Neutrophil (primary cell): ENCODE data around the gene TCF12.

Experiments
- H3K27ac ChIP-seq: fragments of 200-600 bp; sonication (generic); 2 replicates; pipeline ENCODE4 v1.5.1; 2016; ENCODE audit warnings: mild to moderate bottlenecking, moderate library complexity
- H3K27me3 ChIP-seq: fragments of 200-600 bp; sonication (generic); 2 replicates; pipeline ENCODE4 v1.6.0; 2016; ENCODE audit warnings: mild to moderate bottlenecking
- H3K36me3 ChIP-seq: fragments of 200-600 bp; sonication (generic); 2 replicates; pipeline ENCODE4 v1.5.1; 2017
- H3K4me1 ChIP-seq, 2 experiments: fragments of 200-600 bp in 1 of 2; sonication (generic) in 1 of 2; 1 replicate in 1 of 2; 2 replicates in 1 of 2; pipeline versions ENCODE4 v1.5.1 to v1.6.1; 2013 to 2016; ENCODE audit warnings: low read depth in 1 of 2, low read length in 1 of 2, mild to moderate bottlenecking in 1 of 2, moderate library complexity in 1 of 2; ENCODE audit not compliant: control insufficient read depth in 1 of 2, insufficient read depth in 1 of 2
- H3K4me3 ChIP-seq, 2 experiments: fragments of 200-600 bp in 1 of 2; sonication (generic) in 1 of 2; 1 replicate in 1 of 2; 2 replicates in 1 of 2; pipeline ENCODE4 v1.5.1; 2013 to 2016; ENCODE audit warnings: low read depth in 1 of 2, low read length in 1 of 2, mild to moderate bottlenecking in 1 of 2, moderate library complexity in 1 of 2
- H3K9me3 ChIP-seq: fragments of 200-600 bp; sonication (generic); 2 replicates; pipeline ENCODE4 v1.5.1; 2016
- TF ChIP-seq, protein P1 (sequence below): fragments of 200-600 bp; sonication (generic); IDR thresholded peaks from 2 replicates; pipeline ENCODE4 v1.5.1; 2016; ENCODE audit warnings: antibody characterized with exemption

The TCF12 gene

DNA sequence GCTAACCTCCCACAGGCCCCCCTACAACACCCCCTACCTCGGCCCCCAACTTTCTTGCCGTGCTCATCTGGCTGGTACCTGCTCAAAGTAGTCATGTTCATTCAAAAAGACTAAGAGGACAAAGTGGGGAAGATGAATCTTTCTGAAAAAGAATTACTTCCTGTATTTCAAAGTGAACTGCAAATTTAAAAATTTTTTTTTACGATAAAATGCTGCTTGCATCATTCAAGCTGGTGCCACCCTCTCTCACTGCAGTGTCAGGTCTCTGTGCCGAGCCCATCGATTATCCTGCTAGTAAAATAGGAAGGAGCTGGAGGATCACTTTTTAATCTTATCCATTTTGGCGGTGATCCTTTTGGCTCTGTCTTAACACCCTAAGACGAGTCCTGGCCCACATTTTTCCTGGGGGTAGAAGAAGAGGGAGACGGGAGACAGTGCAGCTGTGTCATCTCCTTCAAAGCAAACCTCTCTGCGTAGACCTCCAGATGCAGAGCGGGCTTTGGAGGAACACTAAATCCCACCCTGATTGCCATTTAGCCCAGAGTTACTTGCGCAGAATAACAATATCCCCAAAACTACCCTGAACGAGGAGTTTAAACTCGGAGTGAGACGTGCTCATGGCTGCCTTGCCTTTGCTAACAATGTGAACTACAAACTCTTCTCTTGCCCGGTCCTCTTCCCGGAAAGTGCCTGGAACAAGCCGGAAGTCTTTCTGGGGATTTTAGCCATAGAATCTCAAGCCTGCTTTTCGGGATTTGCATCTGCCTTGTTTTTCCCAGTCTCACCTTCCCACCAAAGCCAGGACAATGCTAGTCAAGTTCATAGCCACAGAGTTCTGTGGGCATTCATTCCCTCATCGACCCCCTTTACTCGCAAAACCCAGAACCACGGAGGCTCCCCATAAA lies 391.7 kb downstream of the TCF12 start:
- H3K27me3 ChIP-seq: no peaks in the 10 kb centered on the region
- TF ChIP-seq, protein P1, sequence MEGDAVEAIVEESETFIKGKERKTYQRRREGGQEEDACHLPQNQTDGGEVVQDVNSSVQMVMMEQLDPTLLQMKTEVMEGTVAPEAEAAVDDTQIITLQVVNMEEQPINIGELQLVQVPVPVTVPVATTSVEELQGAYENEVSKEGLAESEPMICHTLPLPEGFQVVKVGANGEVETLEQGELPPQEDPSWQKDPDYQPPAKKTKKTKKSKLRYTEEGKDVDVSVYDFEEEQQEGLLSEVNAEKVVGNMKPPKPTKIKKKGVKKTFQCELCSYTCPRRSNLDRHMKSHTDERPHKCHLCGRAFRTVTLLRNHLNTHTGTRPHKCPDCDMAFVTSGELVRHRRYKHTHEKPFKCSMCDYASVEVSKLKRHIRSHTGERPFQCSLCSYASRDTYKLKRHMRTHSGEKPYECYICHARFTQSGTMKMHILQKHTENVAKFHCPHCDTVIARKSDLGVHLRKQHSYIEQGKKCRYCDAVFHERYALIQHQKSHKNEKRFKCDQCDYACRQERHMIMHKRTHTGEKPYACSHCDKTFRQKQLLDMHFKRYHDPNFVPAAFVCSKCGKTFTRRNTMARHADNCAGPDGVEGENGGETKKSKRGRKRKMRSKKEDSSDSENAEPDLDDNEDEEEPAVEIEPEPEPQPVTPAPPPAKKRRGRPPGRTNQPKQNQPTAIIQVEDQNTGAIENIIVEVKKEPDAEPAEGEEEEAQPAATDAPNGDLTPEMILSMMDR: no peak
- no peaks in the 10 kb centered on the region for H3K9me3 ChIP-seq
- no peaks in the 10 kb centered on the region for H3K36me3 ChIP-seq
- H3K4me3 ChIP-seq: no peak overlapping the region
- no peak overlapping the region for H3K27ac ChIP-seq
- H3K4me1 ChIP-seq: peaks cover 13 to 21% of the 10 kb centered on the region in 2 experiments

DNA sequence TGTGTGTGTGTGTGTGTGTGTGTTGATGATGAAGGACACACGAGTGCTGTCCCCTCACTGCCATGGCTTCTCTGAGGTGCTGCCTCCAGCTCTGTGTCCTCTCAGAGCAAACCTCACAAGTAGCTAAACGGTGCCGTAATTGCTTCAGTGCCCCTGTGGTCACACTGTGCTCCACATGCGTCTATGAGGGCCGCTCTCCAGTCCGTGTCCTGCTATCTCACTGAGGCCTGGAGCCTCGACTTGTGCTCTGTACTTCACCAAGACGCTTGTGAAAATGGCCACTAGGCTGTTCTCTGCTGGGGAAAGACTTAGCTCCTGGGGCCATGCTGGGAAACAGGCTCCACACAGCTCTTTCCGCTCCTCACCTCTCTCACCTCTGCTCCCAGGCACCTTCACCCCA lies 392.4 kb downstream of the TCF12 start:
- Histone ChIP-seq H3K36me3 (no peaks in the 10 kb centered on the region), H3K27ac (no peak overlapping the region), H3K4me1 (peaks cover 12 to 18% of the 10 kb centered on the region in 2 experiments), H3K4me3 (no peak overlapping the region), H3K9me3 (no peaks in the 10 kb centered on the region), H3K27me3 (no peaks in the 10 kb centered on the region)
- TF ChIP-seq, protein P1: no peak

DNA sequence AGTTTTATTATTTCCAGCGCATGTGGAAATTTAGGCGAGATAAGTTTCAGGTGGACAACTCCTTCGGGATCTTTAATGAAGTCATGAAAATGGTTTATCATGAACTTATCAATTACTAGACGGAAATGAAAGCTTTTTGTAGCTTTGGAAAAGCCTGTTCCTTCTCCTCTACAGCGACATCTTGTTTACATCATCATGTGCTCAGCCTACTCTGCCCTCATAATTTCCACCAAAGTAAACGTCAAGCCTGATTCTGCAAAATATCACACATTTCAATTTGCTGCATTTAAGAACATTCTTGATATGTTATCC lies 393.5 kb downstream of the TCF12 start:
- H3K27ac ChIP-seq: no peak overlapping the region
- H3K36me3 ChIP-seq: no peaks in the 10 kb centered on the region
- no peak overlapping the region for H3K4me3 ChIP-seq
- no peaks in the 10 kb centered on the region for H3K9me3 ChIP-seq
- peaks cover under 1 to 7% of the 10 kb centered on the region in 2 experiments for H3K4me1 ChIP-seq
- TF ChIP-seq, protein P1: no peak
- no peaks in the 10 kb centered on the region for H3K27me3 ChIP-seq

DNA sequence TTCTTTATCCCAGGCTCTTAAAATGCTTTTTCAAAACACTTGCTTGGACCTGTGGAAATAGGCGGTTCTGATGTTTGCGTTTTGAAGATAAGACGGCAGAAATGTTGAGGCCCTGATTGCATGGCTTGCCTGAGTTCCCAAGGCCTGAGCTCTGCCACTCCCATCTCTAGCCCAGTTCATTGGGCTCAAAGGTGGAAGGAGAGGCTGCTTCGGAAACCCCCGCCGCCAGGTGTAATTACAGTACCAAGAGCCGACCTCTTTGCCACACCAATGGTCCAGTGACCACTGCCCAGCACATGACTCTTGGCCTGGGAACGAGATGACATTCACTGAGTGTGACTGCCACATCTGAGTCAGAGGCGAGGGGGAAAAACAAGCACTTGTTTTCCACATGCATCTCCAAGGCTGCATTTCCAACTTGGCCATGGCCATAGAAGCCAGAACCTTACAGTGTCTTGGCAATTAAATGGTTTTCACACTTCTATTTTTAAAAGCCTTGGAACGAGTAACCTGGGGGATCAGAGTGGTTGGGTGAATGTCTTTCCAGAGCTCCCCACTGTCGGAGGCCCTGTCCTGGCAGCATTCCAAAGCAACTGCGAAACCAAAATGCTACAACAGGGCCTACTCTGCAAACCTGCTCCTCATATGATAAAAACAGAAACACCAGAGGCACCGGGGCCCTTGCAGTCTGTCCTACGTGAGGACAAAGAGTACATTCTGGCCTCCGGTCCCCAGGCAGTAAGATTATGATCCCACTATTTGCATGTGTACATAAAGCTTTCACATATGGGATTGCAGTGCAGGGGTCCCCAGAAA lies 394.1 kb downstream of the TCF12 start:
- Histone ChIP-seq H3K27ac (no peak overlapping the region), H3K4me3 (no peak overlapping the region), H3K9me3 (no peaks in the 10 kb centered on the region), H3K27me3 (no peaks in the 10 kb centered on the region), H3K36me3 (no peaks in the 10 kb centered on the region), H3K4me1 (peaks cover 0 to 6% of the 10 kb centered on the region in 2 experiments)
- TF ChIP-seq, protein P1: no peak

DNA sequence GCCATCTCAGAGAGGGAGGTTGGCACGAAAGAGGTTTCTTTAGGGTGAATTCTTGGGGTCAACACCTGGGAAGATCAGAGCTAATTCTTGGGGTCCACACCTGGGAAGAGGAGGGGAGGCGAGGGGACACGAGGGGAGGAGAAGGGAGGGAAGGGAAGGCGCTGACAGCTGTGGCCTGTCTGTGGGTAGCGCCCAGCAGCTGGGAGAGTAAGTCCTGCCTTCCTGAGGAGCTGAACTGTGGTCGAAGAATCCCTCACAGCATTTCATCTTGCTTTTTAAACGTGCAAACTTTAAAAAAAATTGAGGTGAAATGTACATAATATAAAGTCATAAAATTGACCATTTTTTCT lies 394.7 kb downstream of the TCF12 start:
- Histone ChIP-seq H3K9me3 (no peaks in the 10 kb centered on the region), H3K4me3 (no peak overlapping the region), H3K36me3 (no peaks in the 10 kb centered on the region), H3K4me1 (peaks cover 0 to 6% of the 10 kb centered on the region in 2 experiments), H3K27ac (no peak overlapping the region), H3K27me3 (no peaks in the 10 kb centered on the region)
- TF ChIP-seq, protein P1: no peak
